Common myeloid progenitor, CD34-positive (primary cell): Measurements from ENCODE around the gene ACAP2.

ENCODE experiments used
- CTCF ChIA-PET: fragments of 350-600 bp; sonication (Branson Sonifier 250); formaldehyde crosslinking; loops from one replicate; lab custom pipeline; 2021; ENCODE audit warnings: antibody characterized with exemption; lab: Charles Lee
- POLR2A ChIA-PET: fragments of 350-600 bp; sonication (Branson Sonifier 250); formaldehyde crosslinking; loops from one replicate; lab custom pipeline; 2021; ENCODE audit warnings: antibody characterized with exemption; lab: Charles Lee
- DNase-seq, 3 donors: peaks; one replicate each; pipeline versions ENCODE4 v3.0.0 to v3.0.0-alpha.2; 2013
- H3K27ac ChIP-seq, 2 experiments: 1 replicate in 1 of 2; 2 replicates in 1 of 2; pipeline ENCODE4 v1.7.0; 2013; ENCODE audit warnings: inconsistent platforms in 2 of 2, low read length in 2 of 2, mild to moderate bottlenecking in 2 of 2, low read depth in 1 of 2, moderate library complexity in 1 of 2; ENCODE audit not compliant: severe bottlenecking in 2 of 2, insufficient read depth in 1 of 2, poor library complexity in 1 of 2
- H3K27me3 ChIP-seq, 5 experiments: replicated peaks in 2 of 5; 1 replicate in 3 of 5; 2 replicates in 2 of 5; pipeline versions ENCODE4 v1.6.1 to v1.7.0; 2013; ENCODE audit warnings: low read length in 4 of 5, mild to moderate bottlenecking in 2 of 5, moderate library complexity in 2 of 5, inconsistent platforms in 1 of 5; ENCODE audit not compliant: insufficient read depth in 5 of 5, control insufficient read depth in 4 of 5
- H3K36me3 ChIP-seq, 4 experiments: 1 replicate in 2 of 4; 2 replicates in 2 of 4; pipeline versions ENCODE4 v1.6.1 to v1.7.0; 2013; ENCODE audit warnings: low read length in 3 of 4, control low read depth in 1 of 4, mild to moderate bottlenecking in 1 of 4; ENCODE audit not compliant: control insufficient read depth in 4 of 4, insufficient read depth in 4 of 4
- H3K4me1 ChIP-seq, 4 experiments: 1 replicate in 3 of 4; 2 replicates in 1 of 4; pipeline versions ENCODE4 v1.6.1 to v1.7.1; 2013; ENCODE audit warnings: low read length in 3 of 4, mild to moderate bottlenecking in 3 of 4, control low read depth in 1 of 4, inconsistent platforms in 1 of 4, moderate library complexity in 1 of 4; ENCODE audit not compliant: control insufficient read depth in 4 of 4, insufficient read depth in 4 of 4; ENCODE audit errors: control extremely low read depth in 1 of 4
- H3K4me3 ChIP-seq, 7 experiments: 1 replicate in 4 of 7; 2 replicates in 3 of 7; pipeline versions ENCODE4 v1.5.1 to v1.7.0; 2013; ENCODE audit warnings: mild to moderate bottlenecking in 7 of 7, low read length in 6 of 7, moderate library complexity in 6 of 7, inconsistent platforms in 2 of 7, low read depth in 2 of 7, control low read depth in 1 of 7; ENCODE audit not compliant: insufficient read depth in 4 of 7, control insufficient read depth in 1 of 7; ENCODE audit errors: extremely low read depth in 1 of 7
- H3K9me3 ChIP-seq, 5 experiments: 1 replicate in 4 of 5; 2 replicates in 1 of 5; pipeline versions ENCODE4 v1.6.1 to v1.7.1; 2013; ENCODE audit warnings: low read length in 4 of 5, mild to moderate bottlenecking in 2 of 5, inconsistent platforms in 1 of 5, low read depth in 1 of 5, moderate library complexity in 1 of 5; ENCODE audit not compliant: control insufficient read depth in 4 of 5, insufficient read depth in 2 of 5; ENCODE audit errors: control extremely low read depth in 1 of 5
- WGBS: methylation state at CpG from one replicate; pipeline ENCODE4 v1.1.5; 2013; ENCODE audit not compliant: insufficient coverage; 5-methylcytosine and 5-hydroxymethylcytosine counted together

ACAP2 gene

DNA sequence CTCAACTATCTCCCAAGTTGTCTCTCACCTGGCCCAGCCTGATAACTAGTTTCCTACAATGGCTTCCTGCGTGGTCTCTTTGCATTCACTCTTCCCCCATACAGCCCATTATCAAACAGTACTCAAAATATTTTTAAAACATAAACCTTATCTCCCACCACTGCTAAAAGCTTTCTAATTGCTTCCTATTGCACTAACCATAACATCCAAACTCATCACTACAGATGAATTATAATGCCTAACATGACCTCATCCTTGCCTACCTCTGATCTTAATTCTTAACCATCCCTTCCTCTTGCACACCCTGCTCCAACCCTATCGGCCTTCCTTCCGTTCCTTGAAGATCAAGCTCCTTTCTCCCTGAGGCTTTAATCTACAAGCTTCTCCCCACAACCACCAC is 17.0 kb downstream of the ACAP2 start:
- Histone ChIP-seq H3K36me3 (peaks cover 0 to 7% (median 1%) of the 10 kb centered on the region in 4 experiments), H3K4me3 (peak overlapping the region in 2 of 7 experiments; percentile 32 to 42), H3K27me3 (no peaks in the 10 kb centered on the region), H3K9me3 (no peaks in the 10 kb centered on the region), H3K4me1 (peaks cover 6 to 18% (median 12%) of the 10 kb centered on the region in 4 experiments), H3K27ac (no peak overlapping the region)
- POLR2A ChIA-PET, result no interaction called here
- 57% methylated on average over 3 of the region's 3 CpGs for WGBS
- CTCF ChIA-PET, result interaction anchor here (0.5 kb wide), 1 partner anchor 52 kb away, joined by 3 read pairs; no protein-coding TSS in a partner anchor
- DNase-seq, result peak; percentile 17 to 42 (median 23)

GRCh38 chr3:195423818-195424217 is 19.0 kb downstream of the ACAP2 start:
- POLR2A ChIA-PET, result no interaction called here

DNA sequence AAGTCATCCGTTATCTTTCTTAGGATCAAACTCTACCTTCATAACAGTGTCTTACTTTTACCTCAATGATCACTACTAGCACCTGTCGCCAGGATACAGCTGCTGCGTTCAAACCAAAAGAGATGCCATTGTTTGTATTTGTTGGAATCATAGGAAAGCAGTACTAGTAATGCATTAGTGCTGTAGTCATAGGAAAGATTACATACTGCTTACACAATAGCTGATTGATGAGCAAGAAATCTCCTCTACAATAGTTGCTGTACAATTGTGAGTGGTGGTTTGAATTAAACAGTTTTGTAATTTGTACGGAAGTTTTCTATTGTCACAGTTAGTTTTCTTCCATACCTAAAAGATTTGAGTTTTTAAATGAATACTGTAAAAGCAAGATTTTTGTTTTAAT is 21.4 kb downstream of the ACAP2 start:
- H3K27ac ChIP-seq, result no peak overlapping the region
- ChIA-PET POLR2A (no interaction called here), CTCF (no interaction called here)
- H3K36me3 ChIP-seq, result peaks cover 0 to 12% (median 1%) of the 10 kb centered on the region in 4 experiments
- H3K9me3 ChIP-seq, result no peaks in the 10 kb centered on the region
- peaks cover 5 to 13% (median 11%) of the 10 kb centered on the region in 4 experiments for H3K4me1 ChIP-seq
- no peak for DNase-seq
- no peaks in the 10 kb centered on the region for H3K27me3 ChIP-seq
- 100% methylated on average over 1 of the region's 4 CpGs for WGBS
- no peak overlapping the region for H3K4me3 ChIP-seq

More at GRCh38 chr3:195423818-195424217, 19.0 kb downstream of the ACAP2 start:
- H3K4me1 ChIP-seq, result peaks cover 6 to 21% (median 12%) of the 10 kb centered on the region in 4 experiments
- CTCF ChIA-PET, result no interaction called here
- no peak overlapping the region for H3K4me3 ChIP-seq
- no peak overlapping the region for H3K27ac ChIP-seq
- DNase-seq, result peak in 1 of 3 donors; percentile 3
- H3K9me3 ChIP-seq, result no peaks in the 10 kb centered on the region
- H3K36me3 ChIP-seq, result peaks cover 0 to 7% (median 1%) of the 10 kb centered on the region in 4 experiments
- WGBS, result 80% methylated on average over 1 of the region's 2 CpGs
- H3K27me3 ChIP-seq, result no peaks in the 10 kb centered on the region

DNA sequence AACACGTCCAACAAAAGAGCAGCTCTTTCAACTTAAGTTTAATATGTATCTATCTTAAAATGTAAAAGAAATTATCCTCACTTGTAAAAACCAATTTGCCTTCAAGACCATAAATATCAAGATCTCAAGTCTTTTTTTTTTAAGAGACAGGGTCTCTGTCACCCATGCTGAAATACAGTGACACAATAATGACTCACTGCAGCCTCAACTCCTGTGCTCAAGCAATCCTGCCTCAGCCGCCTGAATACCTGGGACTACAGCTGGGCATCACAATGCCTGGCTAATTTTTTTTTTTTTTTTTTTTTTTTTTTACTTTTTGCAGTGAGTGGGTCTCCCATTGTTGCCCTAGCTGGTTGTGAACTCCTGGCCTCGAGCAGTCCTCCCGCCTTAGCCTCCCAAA is 26.0 kb downstream of the ACAP2 start:
- CTCF ChIA-PET, result interaction anchor here (0.5 to 0.6 kb wide), 3 partner anchors 18 to 189 kb away, joined by 3 to 4 read pairs (median 3); no protein-coding TSS in a partner anchor
- Histone ChIP-seq H3K36me3 (peaks cover 0 to 12% (median 1%) of the 10 kb centered on the region in 4 experiments), H3K27me3 (no peaks in the 10 kb centered on the region), H3K9me3 (no peaks in the 10 kb centered on the region), H3K27ac (no peak overlapping the region), H3K4me1 (peaks cover 0 to 3% (median 0%) of the 10 kb centered on the region in 4 experiments), H3K4me3 (no peak overlapping the region)
- POLR2A ChIA-PET, result no interaction called here
- DNase-seq, result no peak
- WGBS, result 94% methylated on average over 2 of the region's 4 CpGs

DNA sequence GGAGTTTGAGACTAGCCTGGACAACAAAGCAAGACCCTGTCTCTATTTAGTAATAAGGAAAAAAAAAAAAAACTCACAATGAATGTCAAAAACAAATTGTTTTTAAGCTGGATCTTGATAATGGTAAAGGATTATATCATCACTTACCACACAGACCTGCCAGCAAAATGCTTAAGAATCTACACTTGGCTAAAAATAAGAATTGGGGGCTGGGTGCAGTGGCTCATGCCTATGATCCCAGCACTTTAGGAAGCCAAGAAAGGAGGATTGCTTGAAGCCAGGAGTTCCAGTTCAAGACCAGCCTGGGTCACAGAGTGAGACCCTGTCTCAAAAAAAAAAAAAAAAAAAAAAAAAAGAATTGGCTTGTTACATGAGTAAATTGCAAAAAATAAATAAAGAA is 31.0 kb downstream of the ACAP2 start:
- H3K27me3 ChIP-seq, result no peaks in the 10 kb centered on the region
- DNase-seq, result no peak
- no peak overlapping the region for H3K4me3 ChIP-seq
- peaks cover 0 to 7% (median 0%) of the 10 kb centered on the region in 5 experiments for H3K9me3 ChIP-seq
- no peak overlapping the region for H3K27ac ChIP-seq
- no peaks in the 10 kb centered on the region for H3K4me1 ChIP-seq
- POLR2A ChIA-PET, result interaction anchor here (0.6 kb wide), 1 partner anchor 66 kb away, joined by 3 read pairs; no protein-coding TSS in a partner anchor
- peaks cover 3 to 19% (median 5%) of the 10 kb centered on the region in 4 experiments for H3K36me3 ChIP-seq
- CTCF ChIA-PET, result interaction anchor here (1.1 kb wide), 1 partner anchor 29 kb away, joined by 3 read pairs; no protein-coding TSS in a partner anchor

DNA sequence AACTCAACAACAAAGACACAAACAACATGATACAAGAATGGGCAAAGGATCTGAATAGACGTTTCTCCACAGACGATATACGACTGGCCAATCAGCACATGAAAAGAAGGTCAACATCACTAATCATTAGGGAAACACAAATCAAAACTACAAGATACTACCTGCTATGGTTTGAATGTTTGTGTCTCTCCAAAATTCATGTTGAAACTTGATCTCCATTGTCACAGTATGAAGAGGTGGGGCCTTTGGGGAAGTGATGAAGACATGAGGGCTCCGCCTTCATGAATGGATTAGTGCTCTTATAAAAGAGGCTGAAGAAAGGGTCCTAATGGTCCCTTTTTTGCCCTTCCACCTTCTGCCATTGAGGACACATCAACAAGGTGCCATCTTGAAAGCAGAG is 32.3 kb downstream of the ACAP2 start:
- H3K4me1 ChIP-seq, result peaks cover 0 to 4% (median 2%) of the 10 kb centered on the region in 4 experiments
- POLR2A ChIA-PET, result no interaction called here
- H3K27me3 ChIP-seq, result no peaks in the 10 kb centered on the region
- no peak for DNase-seq
- WGBS, result 89% methylated on average over 1 of the region's 4 CpGs
- H3K9me3 ChIP-seq, result peaks cover 0 to 7% (median 0%) of the 10 kb centered on the region in 5 experiments
- no peak overlapping the region for H3K4me3 ChIP-seq
- H3K36me3 ChIP-seq, result peaks cover 3 to 19% (median 5%) of the 10 kb centered on the region in 4 experiments
- CTCF ChIA-PET, result no interaction called here
- H3K27ac ChIP-seq, result no peak overlapping the region

DNA sequence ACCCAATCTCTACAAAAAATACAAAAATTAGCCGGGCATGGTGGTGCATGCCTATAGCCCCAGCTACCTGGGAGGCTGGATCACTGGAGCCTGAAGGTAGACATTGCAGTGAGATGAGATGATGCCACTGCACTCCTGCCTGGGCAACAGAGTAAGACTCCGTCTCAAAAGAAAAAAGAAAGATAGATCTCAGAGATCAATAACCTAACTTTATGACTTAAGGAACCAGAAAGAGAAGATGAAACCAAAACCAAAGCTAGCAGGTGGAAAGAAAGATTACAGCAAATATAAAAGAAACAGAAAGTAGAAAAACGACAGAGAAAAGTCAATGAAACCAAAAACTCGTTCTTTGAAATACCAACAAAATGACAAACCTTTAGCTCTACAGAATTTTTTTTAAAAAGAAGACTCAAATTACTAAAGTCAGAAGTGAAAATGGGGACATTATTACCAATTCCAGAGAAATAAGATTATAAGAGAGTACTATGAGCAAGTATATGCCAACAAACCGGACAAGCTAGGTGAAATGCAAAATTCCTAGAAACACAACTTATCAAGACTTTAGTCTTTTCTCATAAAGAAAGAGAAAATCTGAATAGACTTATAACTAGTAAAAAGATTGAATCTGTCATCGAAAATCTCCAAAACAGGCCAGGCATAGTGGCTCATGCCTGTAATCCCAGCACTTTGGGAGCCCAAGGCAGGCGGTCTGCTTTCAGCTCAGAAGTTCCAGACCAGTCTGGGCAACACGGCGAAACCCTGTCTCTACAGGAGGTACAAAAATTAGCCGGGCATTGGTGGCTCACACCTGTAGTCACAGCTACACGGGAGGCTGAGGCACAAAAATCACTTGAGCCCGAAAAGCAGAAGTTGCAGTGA is 35.0 kb downstream of the ACAP2 start:
- WGBS, result 98% methylated on average over 8 of the region's 12 CpGs
- Histone ChIP-seq H3K4me3 (no peak overlapping the region), H3K27me3 (no peaks in the 10 kb centered on the region), H3K27ac (no peak overlapping the region), H3K9me3 (peaks cover 0 to 7% (median 0%) of the 10 kb centered on the region in 5 experiments), H3K4me1 (peaks cover 0 to 4% (median 2%) of the 10 kb centered on the region in 4 experiments), H3K36me3 (peaks cover 3 to 19% (median 5%) of the 10 kb centered on the region in 4 experiments)
- no peak for DNase-seq
- CTCF ChIA-PET, result no interaction called here
- POLR2A ChIA-PET, result no interaction called here
